Liver (tissue), 3 donors: ENCODE results near the gene CCDC178.

Source experiments
- CTCF ChIP-seq: fragments of 150-350 bp; IDR thresholded peaks from 2 replicates; pipeline ENCODE4 v1.5.1; 2017; ENCODE audit warnings: improper control_type of control experiment, low read depth, low read length; ENCODE audit not compliant: missing input control
- EGR1 ChIP-seq, 2 donors: IDR thresholded peaks; 2 replicates each; pipeline ENCODE4 v1.6.1; 2016 to 2018; ENCODE audit warnings: antibody characterized with exemption in 2 of 2, low read depth in 2 of 2
- FOXA1 ChIP-seq: IDR thresholded peaks from 2 replicates; pipeline ENCODE4 v1.6.1; 2016; ENCODE audit warnings: antibody characterized with exemption
- FOXA2 ChIP-seq: IDR thresholded peaks from 2 replicates; pipeline ENCODE4 v1.6.1; 2016; ENCODE audit warnings: antibody characterized with exemption
- HNF4A ChIP-seq, 2 donors: conservative IDR thresholded peaks; 2 replicates each; pipeline ENCODE4 v1.6.1; 2016; ENCODE audit warnings: antibody characterized with exemption in 2 of 2, mild to moderate bottlenecking in 2 of 2
- JUND ChIP-seq, 2 donors: IDR thresholded peaks; 2 replicates each; pipeline ENCODE4 v1.6.1; 2016; ENCODE audit warnings: antibody characterized with exemption in 2 of 2
- MAX ChIP-seq: IDR thresholded peaks from 2 replicates; pipeline ENCODE4 v1.6.1; 2016; ENCODE audit warnings: antibody characterized with exemption
- RAD21 ChIP-seq, 2 donors: IDR thresholded peaks; 2 replicates each; pipeline ENCODE4 v1.6.1; 2016; ENCODE audit warnings: antibody characterized with exemption in 2 of 2, mild to moderate bottlenecking in 2 of 2
- RXRA ChIP-seq, 2 donors: IDR thresholded peaks; 2 replicates each; pipeline ENCODE4 v1.6.1; 2017 to 2018; ENCODE audit warnings: antibody characterized with exemption in 2 of 2, mild to moderate bottlenecking in 1 of 2
- SP1 ChIP-seq: IDR thresholded peaks from 2 replicates; pipeline ENCODE4 v1.6.1; 2018; ENCODE audit warnings: antibody characterized with exemption, mild to moderate bottlenecking
- TAF1 ChIP-seq: conservative IDR thresholded peaks from 2 replicates; pipeline ENCODE4 v1.6.1; 2016; ENCODE audit warnings: antibody characterized with exemption, mild to moderate bottlenecking
- YY1 ChIP-seq: IDR thresholded peaks from 2 replicates; pipeline ENCODE4 v1.6.1; 2016; ENCODE audit warnings: antibody characterized with exemption, mild to moderate bottlenecking
- TF ChIP-seq, protein P1 (sequence below): IDR thresholded peaks from 2 replicates; pipeline ENCODE4 v1.6.1; 2016; ENCODE audit warnings: antibody characterized with exemption
- donor health status: healthy.
- donor health status: healthy.

DNA sequence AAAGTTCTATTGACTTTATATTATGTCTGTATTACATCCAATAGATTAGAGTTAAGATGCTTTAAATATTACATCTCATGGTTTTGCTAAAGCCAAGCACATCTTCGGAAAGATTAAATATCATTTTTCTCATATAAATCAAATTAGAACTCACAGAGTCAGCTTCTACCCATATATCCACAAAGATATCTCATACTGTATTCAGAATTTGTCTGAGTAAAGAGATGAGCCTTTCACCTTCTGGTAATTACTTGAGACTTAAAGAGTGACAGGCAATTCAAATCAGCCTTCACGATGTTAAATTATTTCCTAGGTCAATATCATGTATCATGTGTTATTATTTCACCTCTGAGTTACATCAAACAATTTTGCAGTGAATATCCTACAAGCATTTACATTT, 13.0 kb downstream of the CCDC178 start:
- TF ChIP-seq YY1 (no peak), FOXA1 (no peak), CTCF (no peak), TAF1 (no peak), FOXA2 (no peak), JUND (IDR thresholded peaks at IDR 0.05) (no peak), RAD21 (IDR thresholded peaks at IDR 0.05) (no peak), EGR1 (IDR thresholded peaks at IDR 0.05; ENCODE audit: low read depth in 2 of 2) (no peak), HNF4A (conservative IDR thresholded peaks at IDR 0.05) (no peak), RXRA (IDR thresholded peaks at IDR 0.05) (no peak), SP1 (no peak), MAX (no peak)
- TF ChIP-seq, protein P1, sequence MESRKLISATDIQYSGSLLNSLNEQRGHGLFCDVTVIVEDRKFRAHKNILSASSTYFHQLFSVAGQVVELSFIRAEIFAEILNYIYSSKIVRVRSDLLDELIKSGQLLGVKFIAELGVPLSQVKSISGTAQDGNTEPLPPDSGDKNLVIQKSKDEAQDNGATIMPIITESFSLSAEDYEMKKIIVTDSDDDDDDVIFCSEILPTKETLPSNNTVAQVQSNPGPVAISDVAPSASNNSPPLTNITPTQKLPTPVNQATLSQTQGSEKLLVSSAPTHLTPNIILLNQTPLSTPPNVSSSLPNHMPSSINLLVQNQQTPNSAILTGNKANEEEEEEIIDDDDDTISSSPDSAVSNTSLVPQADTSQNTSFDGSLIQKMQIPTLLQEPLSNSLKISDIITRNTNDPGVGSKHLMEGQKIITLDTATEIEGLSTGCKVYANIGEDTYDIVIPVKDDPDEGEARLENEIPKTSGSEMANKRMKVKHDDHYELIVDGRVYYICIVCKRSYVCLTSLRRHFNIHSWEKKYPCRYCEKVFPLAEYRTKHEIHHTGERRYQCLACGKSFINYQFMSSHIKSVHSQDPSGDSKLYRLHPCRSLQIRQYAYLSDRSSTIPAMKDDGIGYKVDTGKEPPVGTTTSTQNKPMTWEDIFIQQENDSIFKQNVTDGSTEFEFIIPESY: no peak
